Psoas muscle (tissue), 8 donors: ENCODE results near the gene ABCA3. TPM values are rescaled to one million over a fixed set of nuclear protein-coding genes. Genes with fewer than 3 reads are reported as not detected.

ENCODE experiments used
- ATAC-seq, 4 donors: fragments of 200-7000 bp; cut with Tn5 transposase; one replicate each; pipeline ENCODE4 v1.9.1; 2020; ENCODE audit warnings: moderate library complexity in 3 of 4, mild to moderate bottlenecking in 2 of 4
- DNase-seq, 2 donors: peaks; one replicate each; pipeline ENCODE4 v3.0.0-alpha.2; 2020
- H3K27ac ChIP-seq: fragments of 200-600 bp; one replicate; pipeline ENCODE4 v1.8.0; 2022
- H3K27me3 ChIP-seq, 3 donors: fragments of 200-600 bp in 1 of 3; one replicate each; pipeline versions ENCODE4 v1.6.1 to v1.8.0; 2013 to 2022; ENCODE audit warnings: low read length in 2 of 3, mild to moderate bottlenecking in 2 of 3, moderate library complexity in 1 of 3; ENCODE audit not compliant: insufficient read depth in 3 of 3
- H3K36me3 ChIP-seq, 2 donors: fragments of 200-600 bp in 1 of 2; one replicate each; pipeline versions ENCODE4 v1.6.1 to v1.8.0; 2013 to 2022; ENCODE audit warnings: low read depth in 1 of 2, mild to moderate bottlenecking in 1 of 2, moderate library complexity in 1 of 2; ENCODE audit not compliant: insufficient read depth in 1 of 2
- H3K4me1 ChIP-seq: fragments of 200-600 bp; one replicate; pipeline ENCODE4 v1.8.0; 2022
- H3K4me3 ChIP-seq: fragments of 200-600 bp; one replicate; pipeline ENCODE4 v1.8.0; 2022; ENCODE audit warnings: mild to moderate bottlenecking
- H3K9me3 ChIP-seq: fragments of 200-600 bp; one replicate; pipeline ENCODE4 v1.8.0; 2022
- WGBS, 3 donors: extraction: QIAGEN DNeasy Blood & Tissue Kit; methylation state at CpG; one replicate each; pipeline versions ENCODE4 v1.1.6 to v1.1.7; 2013; 5-methylcytosine and 5-hydroxymethylcytosine counted together
- intact Hi-C, 2 donors: fragments of 100-400 bp; cut with DNase I; formaldehyde crosslinking; loops; one replicate each; pipeline versions ENCODE4 v1.11.0 to v1.14.2; 2022
- polyA plus RNA-seq, 3 donors: library from polyadenylated mRNA; stranded (reverse); fragments of 200-250 nt; gene quantifications; one replicate each; pipeline ENCODE4 v1.2.3, GENCODE V29; 2013
- total RNA-seq, 4 donors: library from RNA; stranded (reverse); fragmentation: NEBNext Ultra II Directional in 2 of 4; extraction: Animal tissue kit (Norgen Biotek cat#: 25700) in 2 of 4; gene quantifications; one replicate each; pipeline versions ENCODE4 v1.2.1 to v1.2.4, GENCODE V29; 2021 to 2023
- TF ChIP-seq, protein P1 (sequence below): fragments of 200-600 bp; IDR thresholded peaks from one replicate; pipeline ENCODE4 v1.8.0; 2022; ENCODE audit warnings: antibody characterized with exemption
- donor health status: healthy with polysubstance abuse.
- donor health status: DM: no; HTN: no; CAD: no; lungs with moderate emphysema.
- donor health status: Bipolar disorder and iron deficiency.
- donor health status: healthy.
- donor health status: DM: yes; HTN: yes; CAD: no.
- donor health status: DM: no; HTN: no; CAD: no.
- donor health status: DM: no; HTN: no; CAD: no.
- donor health status: DM: yes; HTN: yes; CAD: no.

ABCA3 gene
- total and polyA plus RNA-seq, 7 donors = 2.2 to 9.4 (median 8.6) TPM

GRCh38 chr16:2237493-2238149 lies 102.9 kb downstream of the ABCA3 start:
- no peak for DNase-seq
- Histone ChIP-seq H3K27me3 (peaks cover 0 to 13% (median 4%) of the 10 kb centered on the region in 3 donors), H3K4me1 (peaks cover 9% of the 10 kb centered on the region), H3K36me3 (peaks cover 5 to 66% of the 10 kb centered on the region in 2 donors), H3K9me3 (no peaks in the 10 kb centered on the region), H3K27ac (no peak overlapping the region), H3K4me3 (no peak overlapping the region)
- intact Hi-C loops = no loop called here
- ATAC-seq = peak in 3 of 4 donors; percentile 16 to 36 (median 21)
- TF ChIP-seq, protein P1, sequence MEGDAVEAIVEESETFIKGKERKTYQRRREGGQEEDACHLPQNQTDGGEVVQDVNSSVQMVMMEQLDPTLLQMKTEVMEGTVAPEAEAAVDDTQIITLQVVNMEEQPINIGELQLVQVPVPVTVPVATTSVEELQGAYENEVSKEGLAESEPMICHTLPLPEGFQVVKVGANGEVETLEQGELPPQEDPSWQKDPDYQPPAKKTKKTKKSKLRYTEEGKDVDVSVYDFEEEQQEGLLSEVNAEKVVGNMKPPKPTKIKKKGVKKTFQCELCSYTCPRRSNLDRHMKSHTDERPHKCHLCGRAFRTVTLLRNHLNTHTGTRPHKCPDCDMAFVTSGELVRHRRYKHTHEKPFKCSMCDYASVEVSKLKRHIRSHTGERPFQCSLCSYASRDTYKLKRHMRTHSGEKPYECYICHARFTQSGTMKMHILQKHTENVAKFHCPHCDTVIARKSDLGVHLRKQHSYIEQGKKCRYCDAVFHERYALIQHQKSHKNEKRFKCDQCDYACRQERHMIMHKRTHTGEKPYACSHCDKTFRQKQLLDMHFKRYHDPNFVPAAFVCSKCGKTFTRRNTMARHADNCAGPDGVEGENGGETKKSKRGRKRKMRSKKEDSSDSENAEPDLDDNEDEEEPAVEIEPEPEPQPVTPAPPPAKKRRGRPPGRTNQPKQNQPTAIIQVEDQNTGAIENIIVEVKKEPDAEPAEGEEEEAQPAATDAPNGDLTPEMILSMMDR = no peak
- WGBS, 3 donors = 15 to 22% (median 19%) methylated on average over 48 to 65 of the region's 65 CpGs

DNA sequence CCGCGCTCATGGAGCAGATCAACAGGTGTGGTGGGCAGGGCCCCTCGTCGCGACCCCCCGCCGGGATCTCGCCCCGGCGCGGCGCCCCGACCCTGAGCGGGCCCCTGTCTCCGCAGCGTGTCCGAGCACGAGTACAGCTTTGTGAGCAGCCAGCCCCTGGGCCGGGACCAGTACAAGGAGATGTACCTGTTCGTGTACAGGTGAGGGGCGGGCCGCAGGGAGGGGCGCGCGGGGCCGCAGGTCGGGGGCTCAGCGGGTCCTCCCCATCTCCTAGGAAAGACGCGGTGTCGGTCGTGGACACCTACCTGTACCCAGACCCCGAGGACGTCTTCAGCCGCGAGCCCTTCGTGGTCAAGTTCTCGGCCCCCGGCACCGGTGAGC lies 103.4 kb downstream of the ABCA3 start:
- intact Hi-C loops = no loop called here
- Histone ChIP-seq H3K4me3 (peak overlapping the region; percentile 38), H3K27ac (no peak overlapping the region), H3K36me3 (peaks cover 3 to 66% of the 10 kb centered on the region in 2 donors), H3K4me1 (peaks cover 9% of the 10 kb centered on the region), H3K9me3 (no peaks in the 10 kb centered on the region), H3K27me3 (peaks cover 0 to 13% (median 4%) of the 10 kb centered on the region in 3 donors)
- ATAC-seq (peak in 1 of 4 donors; percentile 1), DNase-seq (no peak)
- TF ChIP-seq, protein P1 = no peak
- whole genome bisulfite sequencing, 3 donors = 6 to 10% (median 7%) methylated on average over 30 to 40 of the region's 40 CpGs

DNA sequence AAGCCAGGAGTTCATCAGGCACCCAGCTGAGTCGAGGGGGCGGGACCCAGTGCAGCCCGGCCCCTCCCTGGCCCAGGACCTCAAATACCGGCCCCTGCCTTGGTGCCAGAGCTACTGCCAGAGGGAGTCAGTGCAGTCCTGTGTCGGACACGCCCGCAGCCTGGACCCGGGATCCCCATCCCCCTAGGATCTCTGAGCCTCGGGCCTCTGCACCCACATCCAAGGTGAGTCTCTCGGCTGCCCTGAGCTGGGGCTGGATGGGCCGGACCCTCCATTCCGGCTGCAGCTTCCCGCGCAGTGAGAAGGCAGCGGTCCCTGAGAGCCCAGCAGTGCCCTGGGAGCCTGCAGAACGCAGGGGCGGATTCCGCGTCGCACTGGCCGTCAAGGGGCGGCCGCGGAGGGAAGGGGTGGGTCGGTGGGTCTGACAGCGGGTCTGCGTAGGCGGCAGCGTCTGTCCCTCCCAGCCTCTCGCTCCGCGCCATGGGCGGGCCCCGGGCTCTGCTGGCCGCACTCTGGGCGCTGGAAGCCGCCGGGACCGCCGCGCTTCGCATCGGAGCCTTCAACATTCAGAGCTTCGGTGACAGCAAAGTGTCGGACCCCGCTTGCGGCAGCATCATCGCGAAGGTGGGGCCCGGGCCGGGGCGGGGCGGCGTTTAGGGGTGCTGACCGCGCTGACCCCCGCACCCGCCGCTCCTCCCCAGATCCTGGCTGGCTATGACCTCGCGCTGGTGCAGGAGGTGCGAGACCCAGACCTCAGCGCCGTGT lies 104.0 kb downstream of the ABCA3 start, which contains the start of gene DNASE1L2:
DNASE1L2 (plus strand) TSS at position 108 of the 765 bp plus-strand sequence; CDS start at position 481, 373 bp downstream.
- WGBS, 3 donors = 5 to 9% (median 8%) methylated on average over 41 to 64 of the region's 64 CpGs
- Histone ChIP-seq H3K36me3 (peaks cover 3 to 67% of the 10 kb centered on the region in 2 donors), H3K4me3 (peak within 1 kb of the TSS; percentile 38)

DNA sequence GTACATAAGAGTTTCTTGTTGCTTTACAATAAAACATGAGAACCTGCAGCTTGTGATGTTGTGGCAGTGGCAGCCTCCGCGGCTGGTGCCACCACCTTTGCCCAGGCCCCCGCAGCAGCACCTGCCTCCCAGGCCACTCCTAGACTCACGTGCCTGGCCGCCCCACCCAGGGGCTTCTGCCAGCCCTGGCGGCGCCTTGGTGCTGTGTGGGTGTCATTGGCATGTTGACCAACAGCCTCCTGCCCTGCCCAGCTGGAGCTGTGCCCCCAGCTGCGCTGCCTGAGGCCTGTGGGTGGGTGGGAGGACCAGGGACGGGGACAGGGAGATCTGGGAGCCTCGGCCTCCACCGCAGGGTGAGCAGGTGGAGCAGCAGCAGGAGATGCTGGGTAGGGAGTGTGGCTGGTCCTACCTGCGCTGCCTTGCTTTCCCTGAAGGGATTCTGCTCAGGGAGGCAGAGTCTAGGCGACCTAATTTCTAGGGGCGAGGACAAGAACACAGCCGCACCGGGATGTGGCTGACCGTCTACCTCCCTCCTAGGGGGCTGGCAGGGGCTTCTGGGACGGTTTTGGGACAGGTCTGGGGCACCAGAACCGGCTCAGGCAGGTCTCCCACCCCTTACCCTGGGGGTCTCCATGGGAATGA lies 104.7 kb downstream of the ABCA3 start:
- peaks cover 3 to 67% of the 10 kb centered on the region in 2 donors for H3K36me3 ChIP-seq
- no peaks in the 10 kb centered on the region for H3K9me3 ChIP-seq
- WGBS, 3 donors = 56 to 69% (median 56%) methylated on average over 18 to 19 of the region's 19 CpGs
- TF ChIP-seq, protein P1 = no peak
- H3K27me3 ChIP-seq = peaks cover 0 to 13% (median 4%) of the 10 kb centered on the region in 3 donors
- H3K4me3 ChIP-seq = no peak overlapping the region
- peaks cover 9% of the 10 kb centered on the region for H3K4me1 ChIP-seq
- ATAC-seq (peak in 1 of 4 donors; percentile 6), DNase-seq (no peak)
- H3K27ac ChIP-seq = no peak overlapping the region
- intact Hi-C loops = no loop called here

More for the DNA sequence above, 104.0 kb downstream of the ABCA3 start, which contains the start of gene DNASE1L2:
- Histone ChIP-seq H3K9me3 (no peaks in the 10 kb centered on the region), H3K27ac (no peak within 1 kb of the TSS), H3K4me1 (peaks cover 9% of the 10 kb centered on the region), H3K27me3 (peaks cover 0 to 13% (median 4%) of the 10 kb centered on the region in 3 donors)
- intact Hi-C loops = no loop called here
- peak in 3 of 4 donors; percentile 23 to 27 (median 25) for ATAC-seq
- DNase-seq = no peak
- TF ChIP-seq, protein P1 = no peak
